HCT116 (cell line): ENCODE measurements around the gene CAP2. TPM values are rescaled to one million over a fixed set of nuclear protein-coding genes. Genes with fewer than 3 reads are reported as not detected.

Source experiments
- ATAC-seq: fragments of 200-7000 bp; cut with Tn5 transposase; 2 replicates; pipeline ENCODE4 v1.9.1; 2020; ENCODE audit warnings: mild to moderate bottlenecking, moderate library complexity
- BruUV-seq: library from RNA; stranded (reverse); fragments of 400-500 nt; replicated peaks from 2 replicates; lab custom pipeline; 2021; lab: Mats Ljungman, UMichigan
- CTCF ChIA-PET: fragments of 300-600 bp; sonication (Branson Sonifier 250); formaldehyde crosslinking; loops from one replicate; lab custom pipeline; 2021; ENCODE audit warnings: antibody characterized with exemption; lab: Charles Lee
- POLR2A ChIA-PET: fragments of 300-600, 350-600 bp; sonication (Branson Sonifier 250); formaldehyde crosslinking; loops from one replicate; lab custom pipeline; 2021; ENCODE audit warnings: antibody characterized with exemption; lab: Charles Lee
- RAD21 ChIA-PET, 2 experiments: fragments of 300-600 bp; sonication (Branson Sonifier 250); formaldehyde crosslinking; loops; one replicate each; lab custom pipeline; 2023; ENCODE audit warnings: low total read pairs in 2 of 2; ENCODE audit not compliant: uncharacterized antibody in 2 of 2, unreplicated experiment in 2 of 2, low non-redundant PET in 1 of 2; lab: Charles Lee
- DNase-seq: peaks from one replicate; pipeline ENCODE4 v3.0.0-alpha.2; 2010; ENCODE audit warnings: low read depth, low spot score
- H2AFZ ChIP-seq: fragments of 200-600 bp; shearing (Covaris generic), sonication (generic); 2 replicates; pipeline ENCODE4 v1.6.1; 2017; ENCODE audit warnings: low read depth, mixed run types, mixed read lengths, antibody characterized with exemption, low read length; ENCODE audit not compliant: poor library complexity, severe bottlenecking
- H3K27ac ChIP-seq: 2 replicates; pipeline ENCODE4 v1.5.1; 2012; ENCODE audit warnings: low read depth, low read length
- H3K27me3 ChIP-seq: fragments of 200-600 bp; sonication (generic); 2 replicates; pipeline ENCODE4 v1.6.1; 2016; ENCODE audit warnings: mixed run types, low read length, mixed read lengths; ENCODE audit not compliant: insufficient read depth
- H3K36me3 ChIP-seq, 2 experiments: fragments of 200-500 bp in 1 of 2; fragments of 200-600 bp in 1 of 2; sonication (Bioruptor generic) in 1 of 2; sonication (generic) in 1 of 2; 2 replicates each; pipeline versions ENCODE4 v1.5.1 to v1.6.1; 2014 to 2016; ENCODE audit warnings: low read length in 2 of 2, inconsistent platforms in 1 of 2, mixed read lengths in 1 of 2, mixed run types in 1 of 2; ENCODE audit not compliant: insufficient read depth in 2 of 2, control insufficient read depth in 1 of 2
- H3K4me1 ChIP-seq, 2 experiments: fragments of 200-600 bp in 1 of 2; sonication (generic) in 1 of 2; 2 replicates each; pipeline versions ENCODE4 v1.5.1 to v1.6.1; 2012 to 2017; ENCODE audit warnings: low read length in 2 of 2, inconsistent platforms in 1 of 2, mild to moderate bottlenecking in 1 of 2, mixed read lengths in 1 of 2, mixed run types in 1 of 2, moderate library complexity in 1 of 2; ENCODE audit not compliant: insufficient read depth in 2 of 2, control insufficient read depth in 1 of 2
- H3K4me2 ChIP-seq: fragments of 200-600 bp; sonication (generic); 2 replicates; pipeline ENCODE4 v1.6.1; 2017; ENCODE audit warnings: mixed run types, low read length, mixed read lengths
- H3K4me3 ChIP-seq, 2 experiments: fragments of 200-600 bp in 1 of 2; sonication (generic) in 1 of 2; replicated peaks in 1 of 2; 2 replicates each; pipeline ENCODE4 v1.5.1; 2011 to 2016; ENCODE audit warnings: low read length in 2 of 2, control low read depth in 1 of 2, low read depth in 1 of 2, mild to moderate bottlenecking in 1 of 2, mixed read lengths in 1 of 2, mixed run types in 1 of 2
- H3K79me2 ChIP-seq: fragments of 200-600 bp; sonication (generic); 2 replicates; pipeline ENCODE4 v1.6.1; 2017; ENCODE audit warnings: mild to moderate bottlenecking, mixed run types, low read length, moderate library complexity, mixed read lengths; ENCODE audit not compliant: insufficient read depth
- H3K9ac ChIP-seq: fragments of 200-600 bp; sonication (generic); 2 replicates; pipeline ENCODE4 v1.6.1; 2016; ENCODE audit warnings: low read length, mixed read lengths
- H3K9me2 ChIP-seq: fragments of 200-600 bp; sonication (generic), shearing (Covaris generic); 2 replicates; pipeline ENCODE4 v1.6.1; 2017; ENCODE audit warnings: mixed run types, mild to moderate bottlenecking, moderate library complexity; ENCODE audit not compliant: insufficient read depth
- H3K9me3 ChIP-seq, 2 experiments: fragments of 200-500 bp in 1 of 2; fragments of 200-600 bp in 1 of 2; sonication (Bioruptor generic) in 1 of 2; sonication (generic) in 1 of 2; 2 replicates each; pipeline ENCODE4 v1.6.1; 2014 to 2017; ENCODE audit warnings: low read length in 2 of 2, mixed read lengths in 2 of 2, inconsistent platforms in 1 of 2, low read depth in 1 of 2, mild to moderate bottlenecking in 1 of 2, mixed run types in 1 of 2, moderate library complexity in 1 of 2; ENCODE audit not compliant: control insufficient read depth in 1 of 2, insufficient read depth in 1 of 2
- H4K20me1 ChIP-seq: fragments of 200-600 bp; sonication (generic), shearing (Covaris generic); 2 replicates; pipeline ENCODE4 v1.6.1; 2017; ENCODE audit warnings: mixed run types, mild to moderate bottlenecking, moderate library complexity; ENCODE audit not compliant: insufficient read depth
- CBX3 ChIP-seq: IDR thresholded peaks from 2 replicates; pipeline ENCODE4 v1.6.1; 2012; ENCODE audit warnings: low read depth
- CEBPB ChIP-seq: IDR thresholded peaks from 2 replicates; pipeline ENCODE4 v1.6.1; 2012; ENCODE audit warnings: low read depth
- EZH2phosphoT487 ChIP-seq: fragments of 200-600 bp; IDR thresholded peaks from 2 replicates; pipeline ENCODE4 v1.6.1; 2018; ENCODE audit warnings: antibody characterized with exemption, borderline replicate concordance
- FOSL1 ChIP-seq: IDR thresholded peaks from 2 replicates; pipeline ENCODE4 v1.6.1; 2012; ENCODE audit warnings: low read depth
- JUND ChIP-seq: IDR thresholded peaks from 2 replicates; pipeline ENCODE4 v1.6.1; 2012
- POLR2A ChIP-seq: IDR thresholded peaks from 2 replicates; pipeline ENCODE4 v1.7.0; 2011; ENCODE audit warnings: borderline replicate concordance; ENCODE audit not compliant: insufficient read depth, insufficient read length; ENCODE audit errors: extremely low read depth
- TCF7L2 ChIP-seq: IDR thresholded peaks from 2 replicates; pipeline ENCODE4 v1.7.0; 2011; ENCODE audit warnings: borderline replicate concordance, inconsistent platforms; ENCODE audit not compliant: insufficient read depth, insufficient read length; ENCODE audit errors: extremely low read depth
- YY1 ChIP-seq: IDR thresholded peaks from 2 replicates; pipeline ENCODE4 v1.6.1; 2011; ENCODE audit warnings: low read length, low read depth, moderate library complexity, mild to moderate bottlenecking; ENCODE audit not compliant: insufficient replicate concordance; ENCODE audit errors: extremely low read depth
- intact Hi-C: fragments of 100-400 bp; cut with micrococcal nuclease; formaldehyde crosslinking; loops from 2 replicates; pipeline ENCODE4 v1.10.0; 2022
- total RNA-seq: library from RNA; stranded (reverse); gene quantifications from one replicate; pipeline ENCODE4 v1.2.1, GENCODE V29; 2021; ENCODE audit not compliant: unreplicated experiment
- TF ChIP-seq, protein P1 (sequence below): IDR thresholded peaks from 2 replicates; pipeline ENCODE4 v1.6.1; 2012; ENCODE audit warnings: low read depth
- TF ChIP-seq, protein P2 (sequence below): IDR thresholded peaks from 2 replicates; pipeline ENCODE4 v1.6.1; 2012
- TF ChIP-seq, protein P3 (sequence below): IDR thresholded peaks from 2 replicates; pipeline ENCODE4 v1.6.1; 2011; ENCODE audit warnings: mild to moderate bottlenecking, low read length, moderate library complexity; ENCODE audit not compliant: insufficient replicate concordance; ENCODE audit errors: extremely low read depth
- TF ChIP-seq, protein P4 (sequence below): IDR thresholded peaks from 2 replicates; pipeline ENCODE4 v1.6.1; 2012

CAP2 gene
- total RNA-seq, 1 experiment from 2014 or later = 3.8 TPM

DNA sequence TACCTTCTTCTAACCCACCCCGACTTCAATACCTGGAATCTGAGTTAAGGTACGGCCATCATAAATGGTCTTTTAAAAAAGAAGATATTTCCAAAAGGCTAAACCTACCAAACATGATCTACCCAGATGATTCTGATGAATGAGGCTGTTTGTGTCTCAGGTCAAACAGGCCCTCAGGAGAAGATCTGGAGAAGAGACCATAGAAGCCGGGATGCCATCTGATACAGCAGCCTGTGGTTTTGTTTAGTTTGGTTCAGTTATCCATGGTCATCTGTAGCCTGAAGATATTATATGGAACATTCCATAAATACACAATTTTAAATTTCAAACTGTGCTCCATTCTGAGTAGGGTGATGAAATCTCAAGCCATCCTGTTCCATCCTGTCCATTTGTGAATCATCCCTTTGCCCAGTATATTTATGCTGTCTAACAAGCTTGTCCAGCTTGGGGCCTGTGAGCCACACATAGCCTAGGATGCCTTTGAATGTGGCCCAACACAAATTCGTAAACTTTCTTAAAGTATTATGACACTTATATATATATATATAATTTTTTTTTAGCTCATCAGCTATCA lies 4.0 kb upstream of the CAP2 start:
- Histone ChIP-seq H3K36me3 (no peaks in the 10 kb centered on the region), H3K9me2 (no peaks in the 10 kb centered on the region)
- TF ChIP-seq YY1 = no peak
- TF ChIP-seq TCF7L2 = no peak
- peak; percentile 49; the same call in 1 of the 2 replicates for TF ChIP-seq CEBPB
- TF ChIP-seq CBX3 = no peak
- no peak for TF ChIP-seq POLR2A
- TF ChIP-seq, all 23 proteins: peak for 1
- H3K27me3 ChIP-seq = no peaks in the 10 kb centered on the region
- H3K79me2 ChIP-seq = no peaks in the 10 kb centered on the region
- no peak overlapping the region for H3K9ac ChIP-seq
- POLR2A ChIA-PET = no interaction called here
- H3K4me1 ChIP-seq = peaks cover 6 to 13% of the 10 kb centered on the region in 2 experiments
- no TSS peak for BruUV-seq
- intact Hi-C loops = no loop called here
- CTCF ChIA-PET = no interaction called here
- no peak overlapping the region for H3K27ac ChIP-seq
- no peak overlapping the region for H3K4me3 ChIP-seq
- ATAC-seq (no peak), DNase-seq (no peak)
- no peaks in the 10 kb centered on the region for H3K9me3 ChIP-seq
- RAD21 ChIA-PET = no interaction called here
- no peak overlapping the region for H3K4me2 ChIP-seq
- H2AFZ ChIP-seq = no peak overlapping the region
- H4K20me1 ChIP-seq = no peaks in the 10 kb centered on the region

DNA sequence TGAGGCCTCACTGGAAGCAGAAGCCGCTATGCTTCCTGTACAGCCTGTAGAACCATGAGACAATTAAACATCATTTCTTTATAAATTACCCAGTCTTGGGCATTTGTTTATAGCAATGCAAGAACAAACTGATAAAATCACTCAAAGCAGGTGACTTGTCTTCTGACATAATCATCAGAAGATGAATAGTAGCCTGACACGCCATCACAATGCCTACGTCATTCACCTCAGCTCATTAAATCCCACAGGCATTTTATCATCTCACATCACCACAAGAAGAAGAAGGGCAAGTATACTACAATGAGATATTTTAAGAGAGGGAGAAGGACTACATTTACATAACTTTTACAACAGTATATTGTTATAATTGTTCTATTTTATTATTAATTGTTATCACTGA lies 3.1 kb upstream of the CAP2 start:
- no peak overlapping the region for H3K4me2 ChIP-seq
- no peaks in the 10 kb centered on the region for H4K20me1 ChIP-seq
- H3K27me3 ChIP-seq = no peaks in the 10 kb centered on the region
- ChIA-PET POLR2A (no interaction called here), RAD21 (no interaction called here), CTCF (no interaction called here)
- H3K9me2 ChIP-seq = no peaks in the 10 kb centered on the region
- no peak for ATAC-seq
- H3K9ac ChIP-seq = no peak overlapping the region
- intact Hi-C loops = no loop called here
- BruUV-seq = no TSS peak
- no peak overlapping the region for H3K4me3 ChIP-seq
- no peak overlapping the region for H2AFZ ChIP-seq
- TF ChIP-seq, protein P1, sequence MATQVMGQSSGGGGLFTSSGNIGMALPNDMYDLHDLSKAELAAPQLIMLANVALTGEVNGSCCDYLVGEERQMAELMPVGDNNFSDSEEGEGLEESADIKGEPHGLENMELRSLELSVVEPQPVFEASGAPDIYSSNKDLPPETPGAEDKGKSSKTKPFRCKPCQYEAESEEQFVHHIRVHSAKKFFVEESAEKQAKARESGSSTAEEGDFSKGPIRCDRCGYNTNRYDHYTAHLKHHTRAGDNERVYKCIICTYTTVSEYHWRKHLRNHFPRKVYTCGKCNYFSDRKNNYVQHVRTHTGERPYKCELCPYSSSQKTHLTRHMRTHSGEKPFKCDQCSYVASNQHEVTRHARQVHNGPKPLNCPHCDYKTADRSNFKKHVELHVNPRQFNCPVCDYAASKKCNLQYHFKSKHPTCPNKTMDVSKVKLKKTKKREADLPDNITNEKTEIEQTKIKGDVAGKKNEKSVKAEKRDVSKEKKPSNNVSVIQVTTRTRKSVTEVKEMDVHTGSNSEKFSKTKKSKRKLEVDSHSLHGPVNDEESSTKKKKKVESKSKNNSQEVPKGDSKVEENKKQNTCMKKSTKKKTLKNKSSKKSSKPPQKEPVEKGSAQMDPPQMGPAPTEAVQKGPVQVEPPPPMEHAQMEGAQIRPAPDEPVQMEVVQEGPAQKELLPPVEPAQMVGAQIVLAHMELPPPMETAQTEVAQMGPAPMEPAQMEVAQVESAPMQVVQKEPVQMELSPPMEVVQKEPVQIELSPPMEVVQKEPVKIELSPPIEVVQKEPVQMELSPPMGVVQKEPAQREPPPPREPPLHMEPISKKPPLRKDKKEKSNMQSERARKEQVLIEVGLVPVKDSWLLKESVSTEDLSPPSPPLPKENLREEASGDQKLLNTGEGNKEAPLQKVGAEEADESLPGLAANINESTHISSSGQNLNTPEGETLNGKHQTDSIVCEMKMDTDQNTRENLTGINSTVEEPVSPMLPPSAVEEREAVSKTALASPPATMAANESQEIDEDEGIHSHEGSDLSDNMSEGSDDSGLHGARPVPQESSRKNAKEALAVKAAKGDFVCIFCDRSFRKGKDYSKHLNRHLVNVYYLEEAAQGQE = no peak
- no peak for TF ChIP-seq FOSL1
- TF ChIP-seq EZH2phosphoT487 = no peak
- TF ChIP-seq, protein P2, sequence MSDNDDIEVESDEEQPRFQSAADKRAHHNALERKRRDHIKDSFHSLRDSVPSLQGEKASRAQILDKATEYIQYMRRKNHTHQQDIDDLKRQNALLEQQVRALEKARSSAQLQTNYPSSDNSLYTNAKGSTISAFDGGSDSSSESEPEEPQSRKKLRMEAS = no peak
- TF ChIP-seq POLR2A = no peak
- TF ChIP-seq JUND = no peak
- TF ChIP-seq, protein P3, sequence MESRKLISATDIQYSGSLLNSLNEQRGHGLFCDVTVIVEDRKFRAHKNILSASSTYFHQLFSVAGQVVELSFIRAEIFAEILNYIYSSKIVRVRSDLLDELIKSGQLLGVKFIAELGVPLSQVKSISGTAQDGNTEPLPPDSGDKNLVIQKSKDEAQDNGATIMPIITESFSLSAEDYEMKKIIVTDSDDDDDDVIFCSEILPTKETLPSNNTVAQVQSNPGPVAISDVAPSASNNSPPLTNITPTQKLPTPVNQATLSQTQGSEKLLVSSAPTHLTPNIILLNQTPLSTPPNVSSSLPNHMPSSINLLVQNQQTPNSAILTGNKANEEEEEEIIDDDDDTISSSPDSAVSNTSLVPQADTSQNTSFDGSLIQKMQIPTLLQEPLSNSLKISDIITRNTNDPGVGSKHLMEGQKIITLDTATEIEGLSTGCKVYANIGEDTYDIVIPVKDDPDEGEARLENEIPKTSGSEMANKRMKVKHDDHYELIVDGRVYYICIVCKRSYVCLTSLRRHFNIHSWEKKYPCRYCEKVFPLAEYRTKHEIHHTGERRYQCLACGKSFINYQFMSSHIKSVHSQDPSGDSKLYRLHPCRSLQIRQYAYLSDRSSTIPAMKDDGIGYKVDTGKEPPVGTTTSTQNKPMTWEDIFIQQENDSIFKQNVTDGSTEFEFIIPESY = no peak
- TF ChIP-seq, protein P4, sequence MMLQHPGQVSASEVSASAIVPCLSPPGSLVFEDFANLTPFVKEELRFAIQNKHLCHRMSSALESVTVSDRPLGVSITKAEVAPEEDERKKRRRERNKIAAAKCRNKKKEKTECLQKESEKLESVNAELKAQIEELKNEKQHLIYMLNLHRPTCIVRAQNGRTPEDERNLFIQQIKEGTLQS = no peak
- peaks cover 14 to 18% of the 10 kb centered on the region in 2 experiments for H3K4me1 ChIP-seq
- peaks cover 2% of the 10 kb centered on the region for H3K79me2 ChIP-seq
- no peaks in the 10 kb centered on the region for H3K9me3 ChIP-seq
- H3K36me3 ChIP-seq = no peaks in the 10 kb centered on the region
- no peak overlapping the region for H3K27ac ChIP-seq
- no peak for DNase-seq
